HG02840 (cell line): Measurements from ENCODE around the gene CUEDC1.

Experiments used
- ATAC-seq: cut with Tn5 transposase; IDR thresholded peaks from one replicate; pipeline ENCODE4 v1.9.1; 2021; ENCODE audit warnings: mild to moderate bottlenecking, moderate library complexity, moderate number of reproducible peaks; ENCODE audit not compliant: unreplicated experiment, low FRiP score

Gene CUEDC1

GRCh38 chr17:57868007-57868909 is 87.0 kb downstream of the CUEDC1 start:
- ATAC-seq: no peak

- no peak for ATAC-seq
These were observed 88.1 kb downstream of the CUEDC1 start for GRCh38 chr17:57867126-57867525.

- no peak for ATAC-seq
These were observed 88.5 kb downstream of the CUEDC1 start for GRCh38 chr17:57866723-57867122.

GRCh38 chr17:57866319-57866718 is 88.9 kb downstream of the CUEDC1 start:
- no peak for ATAC-seq

GRCh38 chr17:57864273-57864672 is 90.9 kb downstream of the CUEDC1 start:
- ATAC-seq: no peak

GRCh38 chr17:57862694-57863667 is 92.2 kb downstream of the CUEDC1 start:
- ATAC-seq: no peak

- ATAC-seq: no peak
These were observed 93.2 kb downstream of the CUEDC1 start for GRCh38 chr17:57861790-57862693.

GRCh38 chr17:57861000-57861789 is 94.0 kb downstream of the CUEDC1 start:
- no peak for ATAC-seq

GRCh38 chr17:57860414-57860999 is 94.7 kb downstream of the CUEDC1 start:
- ATAC-seq: no peak

GRCh38 chr17:57859601-57860413 is 95.4 kb downstream of the CUEDC1 start:
- ATAC-seq: no peak

GRCh38 chr17:57858838-57859237 is 96.4 kb downstream of the CUEDC1 start:
- ATAC-seq: no peak

GRCh38 chr17:57856792-57857620 is 98.2 kb downstream of the CUEDC1 start:
- no peak for ATAC-seq

GRCh38 chr17:57855391-57856035 is 99.7 kb downstream of the CUEDC1 start:
- no peak for ATAC-seq

GRCh38 chr17:57853695-57854094 is 101.5 kb downstream of the CUEDC1 start:
- ATAC-seq: no peak

GRCh38 chr17:57852955-57853328 is 102.3 kb downstream of the CUEDC1 start:
- no peak for ATAC-seq

- no peak for ATAC-seq
These were observed 102.9 kb downstream of the CUEDC1 start for GRCh38 chr17:57852092-57852954.
